ENCODE data around the gene ATRNL1.

Gene ATRNL1

DNA sequence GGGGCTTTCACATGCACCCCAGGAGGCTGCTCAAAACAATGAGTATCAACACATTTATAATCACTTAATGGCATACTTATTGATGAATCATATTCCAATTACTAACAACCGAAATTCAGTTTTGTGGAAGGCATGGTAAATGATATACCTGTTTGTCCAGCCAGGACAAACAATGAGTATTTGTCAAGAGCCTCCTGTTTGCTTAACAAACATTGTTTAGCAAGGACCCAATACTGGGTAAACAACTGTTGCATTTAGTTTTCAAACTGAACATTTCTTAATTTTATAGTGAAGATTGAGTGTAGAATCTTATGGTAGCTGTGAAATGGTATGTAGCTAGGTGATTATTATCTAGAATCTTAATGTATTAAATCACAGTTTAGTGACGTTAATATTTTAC is 473.7 kb downstream of the ATRNL1 start:
- H3K4me3 ChIP-seq (ENCODE audit: low read length), result no peak overlapping the region
- TF ChIP-seq, protein P1, sequence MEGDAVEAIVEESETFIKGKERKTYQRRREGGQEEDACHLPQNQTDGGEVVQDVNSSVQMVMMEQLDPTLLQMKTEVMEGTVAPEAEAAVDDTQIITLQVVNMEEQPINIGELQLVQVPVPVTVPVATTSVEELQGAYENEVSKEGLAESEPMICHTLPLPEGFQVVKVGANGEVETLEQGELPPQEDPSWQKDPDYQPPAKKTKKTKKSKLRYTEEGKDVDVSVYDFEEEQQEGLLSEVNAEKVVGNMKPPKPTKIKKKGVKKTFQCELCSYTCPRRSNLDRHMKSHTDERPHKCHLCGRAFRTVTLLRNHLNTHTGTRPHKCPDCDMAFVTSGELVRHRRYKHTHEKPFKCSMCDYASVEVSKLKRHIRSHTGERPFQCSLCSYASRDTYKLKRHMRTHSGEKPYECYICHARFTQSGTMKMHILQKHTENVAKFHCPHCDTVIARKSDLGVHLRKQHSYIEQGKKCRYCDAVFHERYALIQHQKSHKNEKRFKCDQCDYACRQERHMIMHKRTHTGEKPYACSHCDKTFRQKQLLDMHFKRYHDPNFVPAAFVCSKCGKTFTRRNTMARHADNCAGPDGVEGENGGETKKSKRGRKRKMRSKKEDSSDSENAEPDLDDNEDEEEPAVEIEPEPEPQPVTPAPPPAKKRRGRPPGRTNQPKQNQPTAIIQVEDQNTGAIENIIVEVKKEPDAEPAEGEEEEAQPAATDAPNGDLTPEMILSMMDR (conservative IDR thresholded peaks at IDR 0.05; ENCODE audit: low read length), result no peak
- no peak for DNase-seq (ENCODE audit: low read depth)

DNA sequence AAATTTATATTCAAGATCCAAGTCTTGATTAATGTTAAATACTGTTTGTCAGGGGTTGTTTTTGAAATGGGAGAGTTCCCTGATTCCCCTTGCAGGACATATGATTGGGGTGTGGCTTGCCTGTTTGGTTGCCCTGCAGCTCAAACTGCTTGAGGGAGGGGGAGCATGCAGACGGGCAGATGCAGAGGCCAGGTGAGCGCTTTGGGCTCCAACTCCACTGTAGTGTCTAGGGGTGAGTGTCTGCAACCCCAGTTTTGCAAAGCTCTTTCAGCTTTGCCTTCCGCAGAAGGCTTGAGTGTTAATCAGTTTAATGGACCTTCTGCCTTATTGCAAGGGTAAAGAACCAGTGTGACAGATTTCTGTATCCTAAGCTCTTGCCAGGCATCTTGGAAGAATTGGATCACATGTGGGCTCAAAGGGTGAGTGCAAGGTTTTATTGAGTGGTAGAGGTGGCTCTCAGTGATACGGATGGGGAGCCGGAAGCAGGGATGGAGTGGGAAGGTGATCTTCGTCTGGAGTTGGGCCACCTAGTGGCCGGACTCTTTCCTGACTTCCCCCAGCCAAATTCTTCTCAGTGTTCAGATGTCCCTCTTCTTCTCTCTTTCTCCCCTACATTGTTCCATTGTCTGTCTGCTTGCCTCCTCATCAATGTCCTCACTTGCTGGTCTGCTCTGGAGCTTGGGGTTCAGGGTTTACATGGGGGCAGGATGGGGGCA is 479.7 kb downstream of the ATRNL1 start:
- TF ChIP-seq, protein P1 (conservative IDR thresholded peaks at IDR 0.05; ENCODE audit: low read length), result no peak
- H3K4me3 ChIP-seq (ENCODE audit: low read length), result no peak overlapping the region
- DNase-seq (ENCODE audit: low read depth), result no peak

DNA sequence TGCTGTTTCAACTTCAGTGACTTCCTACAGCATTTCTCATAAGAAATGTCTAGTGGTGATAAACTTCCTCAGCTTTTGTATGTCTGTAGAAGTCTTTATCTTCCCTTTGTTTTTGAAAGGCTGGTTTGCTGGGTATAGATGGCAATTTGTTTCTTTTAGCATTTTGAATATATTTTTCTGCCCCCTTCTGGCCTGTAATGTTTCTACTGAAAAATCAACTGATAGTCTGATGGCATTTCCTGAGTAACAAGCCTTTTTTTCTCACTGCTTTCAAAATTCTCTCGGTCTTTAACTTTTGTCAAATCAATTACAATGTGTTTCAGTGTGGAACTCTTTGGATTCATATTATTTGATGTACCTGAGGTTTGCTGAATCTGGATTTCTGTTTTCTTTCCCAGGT is 487.1 kb downstream of the ATRNL1 start:
- TF ChIP-seq, protein P1 (conservative IDR thresholded peaks at IDR 0.05; ENCODE audit: low read length), result no peak
- no peak overlapping the region for H3K4me3 ChIP-seq (ENCODE audit: low read length)
- no peak for DNase-seq (ENCODE audit: low read depth)

DNA sequence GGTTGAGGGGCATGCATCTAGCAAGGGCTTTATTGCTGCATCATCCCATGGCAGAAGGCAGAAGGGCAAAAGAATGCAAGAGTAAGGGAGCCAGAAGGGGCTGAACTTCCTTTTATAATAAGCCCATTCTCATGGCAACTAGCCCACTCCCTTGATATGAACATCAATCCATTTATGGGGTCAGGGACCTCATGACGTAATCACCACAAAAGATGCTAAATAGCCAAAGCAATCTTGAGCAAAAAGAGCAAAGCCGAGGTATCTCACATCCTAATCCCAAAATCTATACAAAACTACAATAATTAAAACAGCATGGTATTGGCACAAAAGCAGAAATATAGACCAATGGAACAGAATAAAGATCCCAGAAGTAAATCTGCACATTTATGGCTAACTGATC is 499.9 kb downstream of the ATRNL1 start:
- no peak overlapping the region for H3K4me3 ChIP-seq (ENCODE audit: low read length)
- no peak for DNase-seq (ENCODE audit: low read depth)
- TF ChIP-seq, protein P1 (conservative IDR thresholded peaks at IDR 0.05; ENCODE audit: low read length), result no peak

DNA sequence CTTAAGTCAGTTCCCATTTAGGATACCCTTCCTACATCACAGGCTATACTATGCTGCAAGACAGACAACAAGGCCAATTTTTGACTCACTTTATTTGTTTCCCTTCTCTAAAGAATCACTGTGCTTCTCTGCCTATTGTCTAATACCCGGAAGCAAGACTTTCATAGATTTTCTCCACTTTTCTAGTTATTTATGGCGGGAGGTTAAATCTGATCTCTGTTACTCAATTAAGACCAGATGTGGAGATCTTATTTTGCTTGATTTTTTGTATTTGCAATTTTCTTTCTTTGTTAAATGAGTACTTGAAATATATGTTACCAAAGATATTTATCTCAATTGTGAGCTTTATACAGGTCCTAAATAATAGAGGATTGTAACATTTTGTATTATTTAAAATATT is 511.5 kb downstream of the ATRNL1 start:
- H3K4me3 ChIP-seq (ENCODE audit: low read length), result no peak overlapping the region
- DNase-seq (ENCODE audit: low read depth), result no peak
- TF ChIP-seq, protein P1 (conservative IDR thresholded peaks at IDR 0.05; ENCODE audit: low read length), result no peak

DNA sequence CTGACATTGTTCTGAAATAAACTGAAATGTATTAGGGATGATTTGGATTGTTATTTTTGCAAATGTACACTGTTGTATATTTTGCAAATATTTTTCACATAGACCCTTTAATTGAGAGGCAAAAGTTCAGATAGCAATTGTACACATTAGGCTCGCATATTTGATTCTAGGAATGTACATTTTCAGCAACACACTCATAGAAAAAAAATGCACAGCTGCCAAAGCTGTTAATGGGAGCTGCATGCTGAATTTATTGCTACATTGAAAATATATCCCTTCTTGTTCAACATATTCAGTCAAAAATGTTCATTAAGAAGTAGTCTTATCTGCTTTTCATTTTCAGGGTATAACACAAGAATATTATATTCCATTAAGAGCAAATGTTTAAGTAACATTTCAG is 512.9 kb downstream of the ATRNL1 start:
- no peak overlapping the region for H3K4me3 ChIP-seq (ENCODE audit: low read length)
- TF ChIP-seq, protein P1 (conservative IDR thresholded peaks at IDR 0.05; ENCODE audit: low read length), result no peak
- DNase-seq (ENCODE audit: low read depth), result no peak

DNA sequence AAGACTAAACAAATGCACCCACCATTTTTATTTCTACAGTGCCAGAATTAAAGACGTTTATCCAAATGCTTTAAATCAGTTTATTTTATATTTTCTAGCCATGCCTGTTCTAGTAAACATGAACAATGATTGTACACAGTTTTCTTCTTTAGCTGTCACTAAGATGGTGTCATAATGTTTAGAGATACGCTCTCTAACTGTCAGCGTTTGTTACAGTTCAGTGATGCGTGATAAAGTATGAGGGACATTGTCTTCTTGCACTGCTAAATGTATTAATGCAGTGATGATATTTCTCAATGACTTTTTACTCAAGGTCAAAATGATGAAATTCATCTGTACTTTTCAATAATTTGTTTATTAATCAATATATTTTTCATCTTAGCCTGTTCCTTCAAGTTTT is 513.6 kb downstream of the ATRNL1 start:
- DNase-seq (ENCODE audit: low read depth), result no peak
- TF ChIP-seq, protein P1 (conservative IDR thresholded peaks at IDR 0.05; ENCODE audit: low read length), result no peak
- H3K4me3 ChIP-seq (ENCODE audit: low read length), result no peak overlapping the region

All from AG10803 (cell line).